Esophagus muscularis mucosa (tissue), 4 donors: ENCODE results near the gene CASP2. TPM values are rescaled to one million over a fixed set of nuclear protein-coding genes. Genes with fewer than 3 reads are reported as not detected.
A peak's percentile ranks its signal among the peaks of the same experiment; 100 is the strongest.
"Not testable (repeated sequence)": the region's sequence is repeated elsewhere in the genome, so short reads cannot be mapped to it uniquely, and the experiment has no call there.

ENCODE experiments used
- DNase-seq: peaks from one replicate; pipeline ENCODE4 v3.0.0-alpha.2; 2017; ENCODE audit errors: extremely low spot score
- H3K27ac ChIP-seq, 4 donors: fragments of 200-600 bp; sonication (generic); replicated peaks in 1 of 4; 1 replicate in 3 of 4; 2 replicates in 1 of 4; pipeline ENCODE4 v1.5.1; 2016 to 2019; ENCODE audit warnings: mild to moderate bottlenecking in 1 of 4
- H3K27me3 ChIP-seq, 4 donors: fragments of 200-600 bp; sonication (generic); one replicate each; pipeline versions ENCODE4 v1.5.1 to v1.6.0; 2016 to 2019
- H3K36me3 ChIP-seq, 4 donors: fragments of 200-600 bp; sonication (generic); one replicate each; pipeline ENCODE4 v1.5.1; 2016 to 2019
- H3K4me1 ChIP-seq, 4 donors: fragments of 200-600 bp; sonication (generic); one replicate each; pipeline ENCODE4 v1.5.1; 2016 to 2019
- H3K4me3 ChIP-seq, 4 donors: fragments of 200-600 bp; sonication (generic); 1 replicate in 2 of 4; 2 replicates in 2 of 4; pipeline ENCODE4 v1.5.1; 2016 to 2019; ENCODE audit warnings: mild to moderate bottlenecking in 4 of 4, moderate library complexity in 1 of 4
- H3K9me3 ChIP-seq, 4 donors: fragments of 200-600 bp; sonication (generic); 1 replicate in 3 of 4; 2 replicates in 1 of 4; pipeline ENCODE4 v1.5.1; 2016 to 2019
- EP300 ChIP-seq: sonication (generic); formaldehyde crosslinking; IDR thresholded peaks from one replicate; pipeline ENCODE4 v1.6.1; 2017; ENCODE audit warnings: antibody characterized with exemption
- POLR2A ChIP-seq: fragments of 450-650 bp; IDR thresholded peaks from one replicate; pipeline ENCODE4 v1.6.1; 2017; ENCODE audit warnings: antibody characterized with exemption, moderate library complexity, mild to moderate bottlenecking, low read depth
- POLR2AphosphoS5 ChIP-seq, 2 donors: sonication (generic); formaldehyde crosslinking; IDR thresholded peaks; one replicate each; pipeline ENCODE4 v1.6.1; 2017; ENCODE audit warnings: antibody characterized with exemption in 2 of 2
- WGBS: methylation state at CpG from one replicate; pipeline ENCODE4 v1.1.5; 2018; 5-methylcytosine and 5-hydroxymethylcytosine counted together
- intact Hi-C: fragments of 100-400 bp; cut with DNase I; formaldehyde crosslinking; loops from one replicate; pipeline ENCODE4 v1.15.1; 2023
- total RNA-seq, 4 donors: library from RNA; depleted of rRNA; stranded (reverse); fragments of >200 nt; gene quantifications; one replicate each; pipeline versions ENCODE4 v1.1.0 to v1.2.1, GENCODE V29; 2016
- TF ChIP-seq, protein P1 (sequence below), 3 experiments: fragments of 200-600 bp in 2 of 3; fragments of 450-650 bp in 1 of 3; sonication (generic) in 2 of 3; IDR thresholded peaks; one replicate each; pipeline ENCODE4 v1.5.1; 2017 to 2019; ENCODE audit warnings: antibody characterized with exemption in 3 of 3, mild to moderate bottlenecking in 2 of 3, moderate library complexity in 1 of 3

The CASP2 gene
- total RNA-seq, 4 donors from 2014 or later = 7.1 to 11.7 (median 9.0) TPM

DNA sequence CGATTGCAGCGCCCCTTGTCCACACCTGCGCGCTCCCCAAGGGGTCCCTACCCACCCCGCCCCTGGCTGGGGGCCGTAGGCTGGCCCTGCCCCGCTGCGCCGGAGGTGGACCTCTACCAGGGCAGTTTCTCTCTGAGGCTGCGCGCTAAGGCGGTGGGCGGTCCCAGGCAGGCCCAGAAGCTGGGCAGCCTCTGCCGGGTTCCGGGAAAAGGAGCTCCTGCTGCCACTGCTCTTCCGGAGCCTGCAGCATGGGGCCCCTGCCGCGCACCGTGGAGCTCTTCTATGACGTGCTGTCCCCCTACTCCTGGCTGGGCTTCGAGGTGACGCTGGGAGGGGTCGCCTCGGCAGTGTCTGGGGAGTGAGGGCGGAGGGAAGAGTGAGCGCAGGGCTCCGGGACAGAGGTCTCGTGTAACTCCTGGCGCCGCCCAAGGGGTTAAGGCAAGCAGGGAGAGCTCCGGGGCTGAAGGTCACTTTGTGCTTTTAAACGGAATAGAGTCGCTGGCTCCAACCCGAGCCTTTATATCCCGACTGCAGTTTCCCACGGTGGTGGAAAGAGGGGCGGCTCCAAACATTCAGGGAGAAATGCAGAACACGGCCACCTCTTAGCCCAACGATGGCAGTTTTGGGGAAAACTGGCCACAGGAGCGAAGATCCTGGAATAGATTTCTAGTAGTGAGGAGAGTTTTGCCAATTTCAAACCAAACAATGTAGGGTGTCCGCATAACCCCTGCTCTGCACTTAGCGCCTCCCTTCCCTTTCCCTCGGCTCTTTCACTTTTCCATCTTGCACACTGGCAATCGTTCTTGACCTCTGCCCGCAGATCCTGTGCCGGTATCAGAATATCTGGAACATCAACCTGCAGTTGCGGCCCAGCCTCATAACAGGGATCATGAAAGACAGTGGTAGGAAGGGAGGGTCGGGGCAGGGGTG, 24.6 kb upstream of the CASP2 start, which contains the start of gene GSTK1:
Gene GSTK1 (plus strand): TSS at position 176 of the 930 bp plus-strand sequence. CDS start 73 bp downstream, at position 249.
- peak within 1 kb of the TSS; percentile 68 to 95 (median 78) for H3K4me3 ChIP-seq
- TF ChIP-seq POLR2A (peak; percentile 50), POLR2AphosphoS5 (IDR thresholded peaks at IDR 0.05) (peak; percentile 80 to 86)
- TF ChIP-seq, protein P1, sequence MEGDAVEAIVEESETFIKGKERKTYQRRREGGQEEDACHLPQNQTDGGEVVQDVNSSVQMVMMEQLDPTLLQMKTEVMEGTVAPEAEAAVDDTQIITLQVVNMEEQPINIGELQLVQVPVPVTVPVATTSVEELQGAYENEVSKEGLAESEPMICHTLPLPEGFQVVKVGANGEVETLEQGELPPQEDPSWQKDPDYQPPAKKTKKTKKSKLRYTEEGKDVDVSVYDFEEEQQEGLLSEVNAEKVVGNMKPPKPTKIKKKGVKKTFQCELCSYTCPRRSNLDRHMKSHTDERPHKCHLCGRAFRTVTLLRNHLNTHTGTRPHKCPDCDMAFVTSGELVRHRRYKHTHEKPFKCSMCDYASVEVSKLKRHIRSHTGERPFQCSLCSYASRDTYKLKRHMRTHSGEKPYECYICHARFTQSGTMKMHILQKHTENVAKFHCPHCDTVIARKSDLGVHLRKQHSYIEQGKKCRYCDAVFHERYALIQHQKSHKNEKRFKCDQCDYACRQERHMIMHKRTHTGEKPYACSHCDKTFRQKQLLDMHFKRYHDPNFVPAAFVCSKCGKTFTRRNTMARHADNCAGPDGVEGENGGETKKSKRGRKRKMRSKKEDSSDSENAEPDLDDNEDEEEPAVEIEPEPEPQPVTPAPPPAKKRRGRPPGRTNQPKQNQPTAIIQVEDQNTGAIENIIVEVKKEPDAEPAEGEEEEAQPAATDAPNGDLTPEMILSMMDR (IDR thresholded peaks at IDR 0.05) = no peak
- H3K27ac ChIP-seq = peak within 1 kb of the TSS; percentile 82 to 86 (median 84)
- H3K4me1 ChIP-seq = peaks cover 19 to 38% (median 25%) of the 10 kb centered on the region in 4 donors
- peak; percentile 94 for DNase-seq
- intact Hi-C loops = loop anchor here (2.0 kb wide), 1 partner anchor 25 kb away; the partner anchor contains the start of gene CASP2
- no peaks in the 10 kb centered on the region for H3K9me3 ChIP-seq
- WGBS = 2% methylated on average over 33 of the region's 48 CpGs
- no peaks in the 10 kb centered on the region for H3K27me3 ChIP-seq
- peaks cover 11 to 26% (median 17%) of the 10 kb centered on the region in 4 donors for H3K36me3 ChIP-seq

DNA sequence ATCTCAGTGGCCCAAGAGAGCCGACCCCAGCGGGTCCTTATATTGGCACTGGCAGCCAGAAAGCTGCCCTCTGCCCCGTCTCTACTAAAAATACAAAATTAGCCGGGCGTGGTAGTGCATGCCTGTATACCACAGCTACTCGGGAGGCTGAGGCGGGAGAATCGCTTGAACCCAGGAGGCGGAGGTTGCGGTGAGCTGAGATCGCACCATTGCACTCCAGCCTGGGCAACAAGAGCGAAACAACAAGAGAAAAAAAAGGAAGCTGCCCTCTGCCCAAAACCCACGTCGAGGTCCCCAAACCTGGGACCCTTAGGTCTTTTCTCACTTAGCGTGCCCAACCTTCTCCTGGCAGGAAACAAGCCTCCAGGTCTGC, 24.0 kb upstream of the CASP2 start:
- H3K27me3 ChIP-seq, H3K9me3 ChIP-seq, intact Hi-C loops, DNase-seq: not testable (repeated sequence)
- Histone ChIP-seq H3K27ac (peak overlapping the region; percentile 82 to 86 (median 84)), H3K4me3 (peak overlapping the region; percentile 68 to 95 (median 78)), H3K4me1 (peaks cover 19 to 38% (median 25%) of the 10 kb centered on the region in 4 donors), H3K36me3 (peaks cover 17 to 32% (median 24%) of the 10 kb centered on the region in 4 donors)
- 73% methylated on average over 15 of the region's 15 CpGs for WGBS

DNA sequence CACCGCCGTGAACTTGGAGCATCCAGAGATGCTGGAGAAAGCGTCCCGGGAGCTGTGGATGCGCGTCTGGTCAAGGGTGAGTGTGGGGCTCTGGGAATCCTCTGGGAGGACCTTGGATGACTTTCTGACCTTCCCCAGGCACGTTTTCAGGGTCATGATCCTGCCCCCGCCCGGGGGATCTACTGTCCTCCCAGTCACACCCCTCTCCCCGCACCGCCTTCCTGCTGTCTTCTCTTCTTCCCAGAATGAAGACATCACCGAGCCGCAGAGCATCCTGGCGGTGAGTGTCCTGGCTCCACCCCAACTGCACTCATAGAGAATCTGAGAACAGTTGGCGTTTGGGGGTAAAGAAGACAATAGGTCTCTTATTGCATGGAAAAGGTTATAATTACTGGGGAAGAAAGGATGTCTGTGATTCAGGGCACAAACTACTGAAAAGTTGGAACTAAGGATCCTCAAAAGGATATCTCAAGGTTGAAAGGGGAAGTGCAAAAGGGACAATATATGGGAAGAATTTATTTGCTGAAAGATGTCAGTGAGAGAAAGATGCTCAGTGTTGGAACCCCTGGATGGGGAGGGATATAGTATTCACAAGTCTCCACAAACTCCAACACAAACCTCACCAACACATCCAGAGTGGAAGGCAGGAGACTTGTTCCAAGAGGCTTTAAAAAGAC, 23.0 kb upstream of the CASP2 start:
- H3K36me3 ChIP-seq = peaks cover 18 to 42% (median 33%) of the 10 kb centered on the region in 4 donors
- H3K9me3 ChIP-seq = no peaks in the 10 kb centered on the region
- 81% methylated on average over 15 of the region's 15 CpGs for WGBS
- peak overlapping the region in 2 of 4 donors; percentile 68 to 72 for H3K4me3 ChIP-seq
- TF ChIP-seq EP300 (no peak), POLR2A (no peak), POLR2AphosphoS5 (IDR thresholded peaks at IDR 0.05) (no peak)
- TF ChIP-seq, protein P1 (IDR thresholded peaks at IDR 0.05) = no peak
- no peak for DNase-seq
- intact Hi-C loops = no loop called here
- peaks cover 19 to 38% (median 25%) of the 10 kb centered on the region in 4 donors for H3K4me1 ChIP-seq
- no peaks in the 10 kb centered on the region for H3K27me3 ChIP-seq
- peak overlapping the region; percentile 82 to 86 (median 84) for H3K27ac ChIP-seq

DNA sequence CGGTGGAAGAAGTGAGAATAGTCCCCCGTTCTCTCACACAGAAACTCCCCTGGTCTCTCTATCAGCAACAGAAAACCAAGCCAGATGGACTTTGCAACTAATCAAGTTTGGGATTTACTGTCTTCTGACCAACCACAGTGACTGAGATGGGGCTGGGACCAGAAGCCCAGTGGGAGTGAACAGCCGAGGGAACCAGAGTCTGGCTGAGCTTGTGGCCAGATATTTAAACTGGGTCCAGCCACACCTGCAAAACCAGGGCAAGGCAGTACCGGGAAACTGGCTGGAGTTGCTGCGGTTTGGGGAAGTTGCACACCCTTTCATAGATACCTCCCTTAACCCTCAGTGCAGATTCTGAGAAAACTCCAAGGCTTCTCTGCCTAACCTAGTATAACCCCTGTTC, 18.9 kb upstream of the CASP2 start:
- intact Hi-C loops = no loop called here
- Histone ChIP-seq H3K36me3 (peaks cover 18 to 47% (median 34%) of the 10 kb centered on the region in 4 donors), H3K27ac (no peak overlapping the region), H3K4me1 (peaks cover 13 to 22% (median 16%) of the 10 kb centered on the region in 4 donors), H3K9me3 (no peaks in the 10 kb centered on the region), H3K4me3 (no peak overlapping the region), H3K27me3 (no peaks in the 10 kb centered on the region)
- TF ChIP-seq POLR2A (no peak), EP300 (no peak), POLR2AphosphoS5 (IDR thresholded peaks at IDR 0.05) (no peak)
- TF ChIP-seq, protein P1 (IDR thresholded peaks at IDR 0.05) = no peak
- no peak for DNase-seq
- 85% methylated on average over 5 of the region's 5 CpGs for WGBS

DNA sequence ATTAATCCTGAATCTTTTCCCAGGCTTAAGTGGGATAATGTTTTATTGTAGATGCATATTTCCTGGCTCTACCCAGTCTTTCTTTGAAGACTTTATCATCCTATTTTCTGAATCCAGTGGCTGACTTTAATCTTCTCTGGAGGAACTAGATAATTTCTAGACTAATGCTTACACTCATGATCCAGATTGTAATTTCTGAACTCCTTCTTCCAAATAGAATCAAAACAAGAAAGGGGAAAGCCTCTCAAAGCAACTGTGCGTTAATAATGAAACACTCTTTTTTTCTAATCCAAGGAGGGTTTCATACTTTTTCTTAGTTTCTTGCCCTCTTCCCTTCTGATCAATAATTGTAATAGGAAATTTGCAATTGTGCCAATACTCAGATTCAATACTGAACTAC, 16.9 kb upstream of the CASP2 start:
- TF ChIP-seq EP300 (no peak), POLR2AphosphoS5 (IDR thresholded peaks at IDR 0.05) (no peak), POLR2A (no peak)
- TF ChIP-seq, protein P1 (IDR thresholded peaks at IDR 0.05) = no peak
- Histone ChIP-seq H3K27me3 (no peaks in the 10 kb centered on the region), H3K27ac (no peak overlapping the region), H3K4me1 (peaks cover 0 to 2% (median 0%) of the 10 kb centered on the region in 4 donors), H3K4me3 (no peak overlapping the region), H3K9me3 (no peaks in the 10 kb centered on the region), H3K36me3 (peaks cover 18 to 42% (median 34%) of the 10 kb centered on the region in 4 donors)
- WGBS = 95% methylated on average over 1 of the region's 1 CpG
- no peak for DNase-seq
- intact Hi-C loops = no loop called here
